ENCODE measurements around the gene SAMD11.

The SAMD11 gene

DNA sequence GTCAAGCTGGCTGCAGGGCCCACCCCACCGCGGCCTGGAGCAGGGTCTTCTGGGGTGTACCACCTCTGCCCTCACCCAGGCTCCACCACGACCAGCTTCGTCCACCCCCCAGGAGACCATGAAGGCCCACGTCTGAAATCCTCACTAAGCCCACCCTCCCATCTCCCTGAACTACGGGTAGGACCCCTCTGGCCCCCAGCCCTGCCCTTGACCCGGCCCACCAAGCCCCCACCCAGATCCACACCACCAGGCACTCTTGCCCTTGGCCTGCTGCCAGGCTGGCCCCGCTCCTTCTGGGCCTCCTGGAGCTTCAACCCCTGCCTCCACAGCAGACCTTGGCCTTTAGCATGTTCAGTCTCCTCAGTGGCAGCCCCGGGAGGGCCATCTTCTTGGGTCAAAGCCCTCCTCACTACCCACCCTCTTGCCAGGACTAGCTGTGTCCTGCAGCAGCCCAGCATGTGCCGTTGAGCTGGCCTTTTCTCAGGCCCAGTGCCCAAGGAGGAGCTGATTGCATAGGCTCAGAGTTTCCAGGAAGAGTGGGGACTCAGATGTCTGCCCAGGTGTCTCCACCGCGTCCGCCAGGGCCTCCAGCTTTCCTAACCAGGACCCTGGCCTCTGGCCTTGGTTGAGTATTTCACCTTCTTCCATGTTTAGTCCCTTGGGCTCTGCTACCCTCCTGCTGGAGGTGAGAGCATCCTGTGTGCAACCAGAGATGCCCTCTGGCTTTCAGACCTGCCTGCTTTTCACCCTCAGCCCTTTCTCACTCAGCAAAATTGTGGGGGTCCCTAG is 17.7 kb upstream of the SAMD11 start:
- DNase-seq, result no peak

GRCh38 chr1:906600-907420 is 16.9 kb upstream of the SAMD11 start:
- DNase-seq, result no peak

GRCh38 chr1:907611-908451 is 15.9 kb upstream of the SAMD11 start:
- DNase-seq, result no peak

- DNase-seq, result no peak
Measured at GRCh38 chr1:908661-909060, 15.1 kb upstream of the SAMD11 start.

DNA sequence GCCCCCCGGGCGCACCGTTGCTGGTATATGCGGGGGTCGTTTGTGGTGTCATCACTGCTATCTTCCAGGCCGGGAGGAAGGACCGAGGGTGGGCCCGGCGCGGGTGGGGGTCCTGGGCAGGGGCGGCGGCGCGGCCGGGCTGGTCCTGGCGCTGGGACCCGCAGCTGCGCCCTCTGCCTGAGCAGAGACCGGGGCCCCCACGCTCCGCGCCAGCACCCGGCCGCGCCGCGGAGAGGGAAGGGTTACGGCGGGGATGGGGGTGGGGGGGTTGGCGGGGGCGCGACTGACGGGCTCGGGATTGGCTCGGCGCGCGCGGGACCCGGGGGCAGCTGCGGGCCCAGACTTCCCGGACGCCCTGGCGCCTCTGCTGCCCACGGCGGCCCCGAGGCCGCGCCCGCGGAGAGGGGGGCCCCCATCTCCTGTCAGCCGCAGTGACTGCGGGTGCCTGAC is 13.8 kb upstream of the SAMD11 start:
- DNase-seq, result no peak

- no peak for DNase-seq
Measured at GRCh38 chr1:910311-910880, 13.3 kb upstream of the SAMD11 start.

- peak in 1 of 5 donors; percentile 13 for DNase-seq
Measured at GRCh38 chr1:910881-911721, 12.6 kb upstream of the SAMD11 start.

DNA sequence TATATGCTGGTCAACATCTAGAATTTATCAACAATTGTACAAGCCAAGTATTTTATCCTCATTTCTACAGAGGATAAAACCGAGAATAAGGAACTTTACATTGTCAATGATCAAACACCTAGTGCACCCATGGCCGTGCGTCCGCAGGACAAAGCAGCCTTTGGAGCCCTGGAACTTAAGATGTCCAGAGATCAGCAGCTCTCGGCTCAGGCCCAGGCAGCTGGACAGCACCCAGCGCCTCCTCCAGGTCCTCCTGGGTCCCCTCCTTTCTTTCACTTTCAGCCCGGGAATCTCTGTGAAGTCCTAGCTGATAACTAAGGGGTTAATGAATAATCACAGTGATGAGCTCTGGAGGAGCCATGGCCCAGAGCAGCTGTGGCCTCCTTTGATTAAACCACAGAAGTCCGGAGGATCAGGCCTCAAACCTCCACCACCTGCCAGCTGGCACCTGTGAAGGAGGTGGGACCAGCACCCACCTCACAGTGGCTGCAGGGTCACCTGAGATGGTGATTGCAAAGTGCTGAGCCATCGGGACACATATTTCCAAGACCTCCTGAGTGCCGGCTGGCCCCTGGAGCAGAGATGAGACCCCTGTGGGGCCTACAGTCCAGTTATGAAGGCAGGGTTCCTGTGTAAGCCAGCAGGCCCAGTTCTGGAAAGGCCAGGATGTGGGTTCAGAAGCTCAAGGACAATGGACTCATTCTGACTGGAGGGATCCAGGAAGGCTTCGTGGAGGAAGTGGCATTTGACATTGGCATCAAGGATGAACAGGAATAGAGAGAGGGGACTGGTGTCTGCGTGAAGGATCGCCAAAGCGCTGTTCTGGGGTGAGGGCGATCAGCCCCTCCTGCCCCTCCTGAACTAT is 11.6 kb upstream of the SAMD11 start:
- no peak for DNase-seq

DNA sequence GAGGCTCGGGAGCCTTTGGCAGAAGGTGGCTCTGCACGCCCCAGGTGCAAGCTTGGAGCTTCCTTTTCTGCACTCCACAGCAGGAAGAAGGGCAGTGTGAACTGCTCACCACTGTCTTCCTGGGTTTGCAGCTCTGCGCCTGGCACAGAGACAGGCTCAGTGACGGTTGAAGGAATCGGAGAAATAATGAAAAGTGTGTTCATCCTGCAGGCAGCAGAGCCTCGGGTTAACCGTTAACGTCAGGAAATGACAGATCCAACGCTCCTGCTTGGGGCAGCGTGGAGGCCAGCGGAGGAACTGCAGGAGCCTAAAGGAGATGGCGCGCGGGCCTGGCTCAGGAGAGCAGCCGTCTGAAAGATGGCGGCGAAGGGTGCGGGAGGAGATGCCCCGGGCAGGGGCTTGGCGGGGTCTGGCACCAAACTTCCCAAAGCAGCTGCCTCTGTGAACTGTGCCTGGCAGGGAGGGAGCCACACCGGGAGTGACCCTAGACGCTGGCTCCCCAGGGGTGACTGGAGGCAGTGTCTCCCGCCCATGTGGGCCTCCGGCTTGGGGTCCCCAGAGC is 10.9 kb upstream of the SAMD11 start:
- no peak for DNase-seq

DNA sequence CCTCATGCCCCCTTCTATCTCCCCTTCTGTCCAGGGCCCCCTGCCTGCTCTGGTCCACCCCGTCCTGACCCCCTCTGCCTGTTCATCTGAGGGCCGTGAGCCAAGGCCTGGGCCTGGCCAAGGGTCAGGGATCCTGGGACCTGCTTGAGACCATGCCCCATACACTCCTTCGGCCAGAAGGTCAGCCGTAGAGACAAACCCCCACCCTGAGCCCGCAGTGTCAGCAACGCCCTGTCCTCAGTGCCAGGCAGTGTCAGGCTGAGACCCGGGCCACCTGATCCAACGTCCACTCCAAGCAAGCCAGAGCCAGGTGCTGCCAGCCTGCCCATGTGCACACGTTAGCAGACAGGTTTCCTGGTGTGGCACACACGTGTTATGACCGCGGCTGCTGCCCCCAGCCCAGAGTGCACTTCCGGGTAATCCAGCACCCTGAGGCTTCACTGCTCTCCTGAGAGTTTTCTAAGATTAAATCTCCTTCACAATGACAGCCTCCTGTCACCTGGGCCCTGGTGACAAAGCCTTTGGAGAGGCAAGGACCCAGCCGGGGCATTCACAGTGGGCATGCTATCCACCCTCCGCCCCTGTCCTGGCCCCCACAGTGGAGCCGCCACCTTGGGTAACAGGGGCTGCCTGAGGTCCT is 10.1 kb upstream of the SAMD11 start:
- DNase-seq, result no peak

DNA sequence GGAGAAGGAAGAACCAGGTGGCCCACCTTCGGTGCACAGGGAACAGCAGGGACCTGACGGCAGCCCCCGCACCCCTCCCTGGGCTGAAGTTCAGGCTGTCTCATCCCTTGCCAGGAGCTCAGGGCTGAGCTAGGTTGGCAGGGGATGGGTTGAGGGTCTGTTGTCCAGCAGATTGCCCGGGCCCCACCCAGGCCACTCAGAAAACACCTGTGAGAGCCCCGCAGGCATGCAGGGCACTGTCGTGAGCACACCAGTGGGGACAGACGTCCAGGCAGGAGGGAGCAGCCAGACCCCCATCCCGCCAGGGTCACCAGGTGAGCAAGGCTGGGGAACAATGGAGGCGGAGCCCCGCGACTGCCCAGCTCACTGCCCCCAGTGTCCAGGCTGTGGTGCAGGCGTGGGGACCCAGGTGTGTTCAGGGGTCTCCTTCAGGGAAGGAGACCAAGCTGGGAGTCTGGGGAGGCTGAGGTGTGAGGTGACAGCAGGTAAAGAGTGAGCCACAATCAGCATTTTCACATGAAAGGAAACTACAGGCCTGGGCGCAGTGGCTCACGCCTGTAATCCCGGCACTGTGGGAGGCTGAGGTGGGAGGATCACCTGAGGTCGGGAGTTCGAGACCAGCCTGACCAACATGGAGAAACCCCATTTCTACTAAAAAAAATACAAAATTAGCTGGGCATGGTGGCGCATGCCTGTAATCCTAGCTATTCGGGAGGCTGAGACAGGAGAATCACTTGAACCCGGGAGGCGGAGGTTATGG is 9.4 kb upstream of the SAMD11 start:
- peak in 1 of 5 donors; percentile 3 for DNase-seq

DNA sequence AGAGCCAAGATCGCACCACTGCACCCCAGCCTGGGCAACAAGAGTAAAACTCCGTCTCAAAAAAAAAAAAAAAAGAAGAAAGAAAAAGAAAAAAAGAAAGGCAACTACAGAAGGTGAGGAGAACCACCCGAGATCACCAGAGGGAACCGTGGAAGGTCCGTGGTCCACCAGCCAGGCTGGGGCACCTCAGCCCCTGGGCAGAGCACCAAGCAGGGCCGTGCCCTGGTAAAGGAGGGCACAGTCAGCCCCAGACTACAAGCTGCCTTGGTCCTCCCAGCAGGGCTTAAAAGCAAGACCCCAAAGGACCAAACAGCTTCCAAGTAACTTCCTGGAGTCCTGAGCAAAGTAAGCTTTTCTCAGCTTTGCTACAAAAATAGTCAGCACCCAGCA is 8.8 kb upstream of the SAMD11 start:
- no peak for DNase-seq

DNA sequence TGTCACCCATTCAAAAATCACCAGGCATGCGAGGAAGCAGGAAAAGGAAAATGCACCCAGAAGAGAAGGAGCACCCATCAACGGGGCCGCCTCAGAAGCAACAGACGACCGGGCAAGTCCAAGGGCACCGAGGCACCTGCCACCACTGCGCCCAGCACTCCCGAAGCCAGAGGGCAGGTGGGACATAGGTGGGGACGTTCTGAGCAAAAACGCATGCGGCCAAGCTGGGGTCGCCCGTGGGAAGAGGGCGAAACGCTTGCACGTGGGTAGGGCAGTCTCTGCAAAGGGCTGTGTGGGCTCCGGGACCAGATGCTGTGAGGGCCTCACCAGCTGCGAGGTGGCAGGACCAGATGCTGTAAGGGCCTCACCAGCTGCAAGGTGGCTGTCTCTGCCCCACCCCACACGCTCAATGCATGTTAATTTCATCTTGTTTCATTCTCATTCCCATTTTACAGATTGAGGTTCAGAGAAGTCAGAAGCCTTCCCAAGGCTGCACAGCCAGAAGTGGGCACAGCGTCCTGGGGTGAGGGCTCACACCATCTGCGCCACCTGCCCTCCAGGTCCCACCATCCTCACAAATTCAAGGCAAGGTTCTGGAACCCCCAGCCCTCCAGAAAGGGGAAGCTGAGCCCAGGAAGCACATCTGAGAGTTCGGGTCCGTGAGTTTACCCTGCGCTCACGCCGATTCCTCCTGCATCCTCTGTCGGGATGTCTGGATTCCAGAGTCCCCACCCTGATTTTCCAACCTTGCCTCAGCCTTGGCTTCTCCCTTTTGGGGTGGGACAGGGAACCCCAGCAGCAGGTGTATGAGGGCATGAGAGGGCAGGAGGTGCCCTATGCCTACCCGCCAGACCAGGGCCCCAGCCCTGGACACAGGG is 8.2 kb upstream of the SAMD11 start:
- DNase-seq, result peak in 2 of 5 donors; percentile 2 to 4

DNA sequence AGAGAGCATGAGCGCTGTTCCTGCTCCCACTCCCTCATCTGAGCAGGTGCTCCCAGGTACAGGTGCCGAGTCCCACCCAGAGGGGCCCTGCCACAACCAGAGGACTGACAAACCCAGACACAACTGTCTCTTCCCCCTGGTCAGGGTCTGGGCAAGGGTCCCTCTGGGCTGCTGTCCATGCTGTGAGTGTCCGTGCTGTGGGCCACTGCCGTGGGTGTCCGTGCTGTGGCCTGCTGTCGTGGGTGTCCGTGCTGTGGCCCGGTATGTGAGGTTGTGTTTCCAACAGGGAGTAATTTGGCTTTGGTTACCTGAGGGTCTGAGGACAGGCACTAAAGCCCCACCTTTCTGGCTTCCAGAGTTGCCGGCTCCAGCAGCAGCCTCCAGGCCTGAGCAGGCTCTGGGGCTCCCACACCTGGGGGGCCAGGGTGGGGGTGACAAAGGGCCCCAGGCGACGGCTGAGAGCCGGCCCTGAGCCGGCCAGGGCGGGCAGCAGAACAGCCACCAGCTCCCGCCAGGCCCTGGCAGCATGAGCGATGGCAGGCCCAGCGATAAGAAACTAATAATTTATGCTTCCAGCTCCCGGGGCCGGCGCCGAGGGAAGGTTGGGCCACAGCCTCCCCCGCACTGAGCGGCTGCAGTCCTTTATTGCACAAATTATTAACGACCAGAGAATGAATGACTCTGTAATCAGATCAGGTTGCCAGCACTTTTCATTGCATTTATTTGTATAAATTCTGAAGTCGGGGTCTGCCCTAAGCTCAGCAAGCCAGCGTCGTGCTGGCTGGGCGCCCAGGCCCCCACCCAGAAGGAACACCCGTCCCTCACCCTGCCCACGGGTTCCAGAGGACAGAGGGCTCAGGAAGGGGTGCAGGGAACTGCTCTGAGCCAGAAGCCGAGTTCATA is 7.3 kb upstream of the SAMD11 start:
- no peak for DNase-seq

- DNase-seq, result no peak
Measured at GRCh38 chr1:917076-917459, 6.7 kb upstream of the SAMD11 start.

GRCh38 chr1:917466-918091 is 6.1 kb upstream of the SAMD11 start:
- DNase-seq, result no peak

GRCh38 chr1:918353-918752 is 5.4 kb upstream of the SAMD11 start:
- no peak for DNase-seq
